ENCODE results near the gene SLC24A5.
A peak's percentile ranks its signal among the peaks of the same experiment; 100 is the strongest.

The SLC24A5 gene

DNA sequence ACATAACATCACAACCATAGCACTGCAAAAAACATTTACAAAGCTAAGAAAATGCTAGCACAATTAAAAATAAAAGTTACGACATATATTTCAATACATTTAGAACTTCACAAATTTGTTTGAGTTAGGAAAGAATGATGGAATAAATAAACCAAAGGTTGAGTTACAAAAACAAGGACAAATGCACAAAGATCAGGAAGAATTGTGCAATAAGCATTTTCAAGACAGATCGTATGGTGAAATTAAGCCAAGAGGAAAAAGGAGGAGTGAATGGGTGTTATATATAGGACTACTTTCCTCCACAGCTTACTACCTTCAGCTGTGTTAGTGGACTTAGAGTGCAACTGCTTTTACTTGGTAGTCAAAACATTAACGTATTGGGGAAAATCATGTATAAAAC is 64.7 kb downstream of the SLC24A5 start:
- no peak for DNase-seq

GRCh38 chr15:48186271-48186670 is 65.5 kb downstream of the SLC24A5 start:
- no peak for DNase-seq

DNA sequence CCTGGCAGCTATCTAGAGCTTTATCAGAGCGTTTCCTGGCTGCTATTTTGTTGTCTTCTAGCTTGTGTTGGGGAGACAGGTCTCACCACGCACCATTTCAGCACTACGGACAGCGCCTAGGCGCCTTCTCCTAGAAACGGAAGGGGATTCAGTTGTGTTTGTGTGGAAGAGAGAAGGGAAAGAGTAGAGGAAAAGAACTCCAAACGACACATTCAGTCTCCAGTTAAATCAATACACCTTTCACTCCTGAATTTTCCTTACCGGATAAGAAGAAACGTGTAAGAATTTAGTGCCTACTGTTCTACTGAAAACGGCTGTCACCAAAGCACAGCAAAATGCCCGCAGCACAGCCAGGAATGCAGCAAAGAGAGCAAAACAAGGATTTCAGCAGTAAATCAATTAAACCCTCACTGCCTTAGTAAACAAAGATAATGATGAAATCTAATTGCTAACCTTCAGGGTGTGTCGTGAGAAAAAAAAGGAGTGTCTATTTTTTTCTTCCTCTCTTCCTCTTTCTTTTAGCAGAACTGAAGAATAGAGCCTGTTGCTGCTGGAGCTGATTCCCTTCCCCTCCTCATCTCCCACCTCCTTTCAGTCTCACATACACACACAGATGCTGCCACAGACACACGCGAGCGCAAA is 70.3 kb downstream of the SLC24A5 start:
- DNase-seq: peak in 44 of 58 donors; percentile 0 to 57 (median 12)

GRCh38 chr15:48191574-48192225 is 70.9 kb downstream of the SLC24A5 start, which contains the start of gene CTXN2:
TSS of gene CTXN2 (plus strand) at chr15:48191665. CDS start at chr15:48201301, 9,636 bp downstream.
- peak in 49 of 58 donors; percentile 0 to 76 (median 33) for DNase-seq

Data from anterior cingulate cortex (tissue), 58 donors.